ENCODE results near the gene LCT. TPM values are rescaled to one million over a fixed set of nuclear protein-coding genes. Genes with fewer than 3 reads are reported as not detected.
A peak's percentile ranks its signal among the peaks of the same experiment; 100 is the strongest.

Gene LCT
- total RNA-seq, 4 donors from 2014 or later = not detected

- 95% methylated on average over 10 of the region's 10 CpGs for WGBS
- peaks cover 7 to 29% (median 13%) of the 10 kb centered on the region in 4 donors for H3K36me3 ChIP-seq
- no peaks in the 10 kb centered on the region for H3K27me3 ChIP-seq
- H3K4me3 ChIP-seq = no peak overlapping the region
- H3K27ac ChIP-seq (replicated peaks in 1 of 4) = no peak overlapping the region
- H3K4me1 ChIP-seq = no peaks in the 10 kb centered on the region
- no peaks in the 10 kb centered on the region for H3K9me3 ChIP-seq
- TF ChIP-seq POLR2A (IDR thresholded peaks at IDR 0.05; ENCODE audit: low read depth) (no peak), CTCF (IDR thresholded peaks at IDR 0.05) (no peak), POLR2AphosphoS5 (IDR thresholded peaks at IDR 0.05) (no peak), EP300 (IDR thresholded peaks at IDR 0.05) (no peak)
- peak; percentile 60 for DNase-seq (ENCODE audit: extremely low spot score)
- intact Hi-C loops (cut with DNase I) = no loop called here
Measured at GRCh38 chr2:135790423-135790822, 46.6 kb downstream of the LCT start.

- H3K36me3 ChIP-seq = peaks cover 33 to 65% (median 48%) of the 10 kb centered on the region in 4 donors
- no peaks in the 10 kb centered on the region for H3K4me1 ChIP-seq
- no peak overlapping the region for H3K27ac ChIP-seq (replicated peaks in 1 of 4)
- whole genome bisulfite sequencing = 85% methylated on average over 5 of the region's 5 CpGs
- intact Hi-C loops (cut with DNase I) = no loop called here
- TF ChIP-seq POLR2A (IDR thresholded peaks at IDR 0.05; ENCODE audit: low read depth) (no peak), CTCF (IDR thresholded peaks at IDR 0.05) (no peak), EP300 (IDR thresholded peaks at IDR 0.05) (no peak), POLR2AphosphoS5 (IDR thresholded peaks at IDR 0.05) (no peak)
- no peak overlapping the region for H3K4me3 ChIP-seq
- no peaks in the 10 kb centered on the region for H3K27me3 ChIP-seq
- DNase-seq (ENCODE audit: extremely low spot score) = no peak
- H3K9me3 ChIP-seq = no peaks in the 10 kb centered on the region
Measured at GRCh38 chr2:135786823-135787222, 50.2 kb downstream of the LCT start.

GRCh38 chr2:135785032-135785431 is 52.0 kb downstream of the LCT start:
- no peak for DNase-seq (ENCODE audit: extremely low spot score)
- Histone ChIP-seq H3K4me3 (no peak overlapping the region), H3K27me3 (no peaks in the 10 kb centered on the region), H3K9me3 (no peaks in the 10 kb centered on the region), H3K27ac (replicated peaks in 1 of 4) (no peak overlapping the region), H3K4me1 (no peaks in the 10 kb centered on the region), H3K36me3 (peaks cover 51 to 83% (median 66%) of the 10 kb centered on the region in 4 donors)
- WGBS = 96% methylated on average over 2 of the region's 2 CpGs
- TF ChIP-seq POLR2A (IDR thresholded peaks at IDR 0.05; ENCODE audit: low read depth) (no peak), CTCF (IDR thresholded peaks at IDR 0.05) (peak in 1 of 3 experiments; percentile 9), POLR2AphosphoS5 (IDR thresholded peaks at IDR 0.05) (no peak), EP300 (IDR thresholded peaks at IDR 0.05) (no peak)
- intact Hi-C loops (cut with DNase I) = no loop called here

GRCh38 chr2:135783439-135783838 is 53.5 kb downstream of the LCT start:
- Histone ChIP-seq H3K27ac (replicated peaks in 1 of 4) (no peak overlapping the region), H3K27me3 (no peaks in the 10 kb centered on the region), H3K4me1 (no peaks in the 10 kb centered on the region), H3K9me3 (no peaks in the 10 kb centered on the region), H3K36me3 (peaks cover 62 to 93% (median 80%) of the 10 kb centered on the region in 4 donors), H3K4me3 (no peak overlapping the region)
- TF ChIP-seq POLR2AphosphoS5 (IDR thresholded peaks at IDR 0.05) (no peak), EP300 (IDR thresholded peaks at IDR 0.05) (no peak), POLR2A (IDR thresholded peaks at IDR 0.05; ENCODE audit: low read depth) (no peak), CTCF (IDR thresholded peaks at IDR 0.05) (no peak)
- intact Hi-C loops (cut with DNase I) = no loop called here
- WGBS = 72% methylated on average over 3 of the region's 3 CpGs
- peak; percentile 19 for DNase-seq (ENCODE audit: extremely low spot score)

GRCh38 chr2:135782231-135782630 is 54.8 kb downstream of the LCT start:
- Histone ChIP-seq H3K27me3 (no peaks in the 10 kb centered on the region), H3K4me1 (no peaks in the 10 kb centered on the region), H3K4me3 (no peak overlapping the region), H3K9me3 (no peaks in the 10 kb centered on the region), H3K36me3 (peaks cover 72 to 95% (median 86%) of the 10 kb centered on the region in 4 donors), H3K27ac (replicated peaks in 1 of 4) (no peak overlapping the region)
- TF ChIP-seq CTCF (IDR thresholded peaks at IDR 0.05) = no peak
- no peak for TF ChIP-seq POLR2A (IDR thresholded peaks at IDR 0.05; ENCODE audit: low read depth)
- no peak for TF ChIP-seq POLR2AphosphoS5 (IDR thresholded peaks at IDR 0.05)
- no peak for TF ChIP-seq EP300 (IDR thresholded peaks at IDR 0.05)
- WGBS = 66% methylated on average over 2 of the region's 2 CpGs
- DNase-seq (ENCODE audit: extremely low spot score) = no peak
- intact Hi-C loops (cut with DNase I) = no loop called here

All from esophagus muscularis mucosa (tissue), 4 donors.